Measurements from ENCODE around the gene PRPF18.

PRPF18 gene

GRCh38 chr10:13585195-13585751 is 1.5 kb upstream of the PRPF18 start:
- TF ChIP-seq EZH2phosphoT487 (IDR thresholded peaks at IDR 0.05; ENCODE audit: low read depth) = no peak
- TF ChIP-seq CTCF (IDR thresholded peaks at IDR 0.05; ENCODE audit: low read depth, low read length) = no peak
- Histone ChIP-seq H3K27me3 (ENCODE audit: low read depth, low read length) (0 out of 2 replicates have a peak, but pooled peaks cover 4% of the 10 kb centered on the region), H3K36me3 (replicated peaks; ENCODE audit: low read depth, low read length) (no peaks in the 10 kb centered on the region), H3K9ac (ENCODE audit: low read length) (no peak overlapping the region), H3K4me3 (ENCODE audit: low read length) (no peak overlapping the region), H4K20me1 (ENCODE audit: insufficient read depth, low read length) (no peaks in the 10 kb centered on the region), H3K27ac (ENCODE audit: low read length) (no peak overlapping the region), H3K79me2 (ENCODE audit: low read length) (peaks cover 15% of the 10 kb centered on the region), H2AFZ (ENCODE audit: low read depth, low read length) (no peak overlapping the region), H3K4me2 (ENCODE audit: low read length) (no peak overlapping the region), H3K4me1 (ENCODE audit: low read length) (peaks cover 9% of the 10 kb centered on the region), H3K9me3 (ENCODE audit: insufficient read depth, low read length) (no peaks in the 10 kb centered on the region)

GRCh38 chr10:13585943-13586342 is 822 bp upstream of the PRPF18 start:
- peak overlapping the region; percentile 82 for H3K4me2 ChIP-seq (ENCODE audit: low read length)

GRCh38 chr10:13587391-13587790 is 626 bp downstream of the PRPF18 start:
- peaks cover 9% of the 10 kb centered on the region for H3K4me1 ChIP-seq (ENCODE audit: low read length)
- no peak for TF ChIP-seq CTCF (IDR thresholded peaks at IDR 0.05; ENCODE audit: low read depth, low read length)
- TF ChIP-seq EZH2phosphoT487 (IDR thresholded peaks at IDR 0.05; ENCODE audit: low read depth) = no peak
- H2AFZ ChIP-seq (ENCODE audit: low read depth, low read length) = no peak overlapping the region
- H3K79me2 ChIP-seq (ENCODE audit: low read length) = peaks cover 15% of the 10 kb centered on the region
- no peaks in the 10 kb centered on the region for H4K20me1 ChIP-seq (ENCODE audit: insufficient read depth, low read length)
- H3K4me3 ChIP-seq (ENCODE audit: low read length) = peak overlapping the region; percentile 98
- H3K9me3 ChIP-seq (ENCODE audit: insufficient read depth, low read length) = no peaks in the 10 kb centered on the region
- H3K27ac ChIP-seq (ENCODE audit: low read length) = no peak overlapping the region
- peak overlapping the region; percentile 92 for H3K4me2 ChIP-seq (ENCODE audit: low read length)
- H3K36me3 ChIP-seq (replicated peaks; ENCODE audit: low read depth, low read length) = no peaks in the 10 kb centered on the region
- 0 out of 2 replicates have a peak, but pooled peaks cover 4% of the 10 kb centered on the region for H3K27me3 ChIP-seq (ENCODE audit: low read depth, low read length)
- H3K9ac ChIP-seq (ENCODE audit: low read length) = peak overlapping the region; percentile 70

More at GRCh38 chr10:13585943-13586342, 822 bp upstream of the PRPF18 start:
- H4K20me1 ChIP-seq (ENCODE audit: insufficient read depth, low read length) = no peaks in the 10 kb centered on the region
- H3K36me3 ChIP-seq (replicated peaks; ENCODE audit: low read depth, low read length) = no peaks in the 10 kb centered on the region
- no peaks in the 10 kb centered on the region for H3K9me3 ChIP-seq (ENCODE audit: insufficient read depth, low read length)
- no peak for TF ChIP-seq CTCF (IDR thresholded peaks at IDR 0.05; ENCODE audit: low read depth, low read length)
- TF ChIP-seq EZH2phosphoT487 (IDR thresholded peaks at IDR 0.05; ENCODE audit: low read depth) = no peak
- peak overlapping the region; percentile 99; the same call in 1 of the 2 replicates for H2AFZ ChIP-seq (ENCODE audit: low read depth, low read length)
- H3K4me1 ChIP-seq (ENCODE audit: low read length) = peaks cover 9% of the 10 kb centered on the region
- peaks cover 15% of the 10 kb centered on the region for H3K79me2 ChIP-seq (ENCODE audit: low read length)
- 0 out of 2 replicates have a peak, but pooled peaks cover 4% of the 10 kb centered on the region for H3K27me3 ChIP-seq (ENCODE audit: low read depth, low read length)
- H3K9ac ChIP-seq (ENCODE audit: low read length) = no peak overlapping the region
- no peak overlapping the region for H3K4me3 ChIP-seq (ENCODE audit: low read length)
- H3K27ac ChIP-seq (ENCODE audit: low read length) = no peak overlapping the region

GRCh38 chr10:13589316-13589715 is 2.6 kb downstream of the PRPF18 start:
- H4K20me1 ChIP-seq (ENCODE audit: insufficient read depth, low read length) = no peaks in the 10 kb centered on the region
- H2AFZ ChIP-seq (ENCODE audit: low read depth, low read length) = no peak overlapping the region
- no peaks in the 10 kb centered on the region for H3K9me3 ChIP-seq (ENCODE audit: insufficient read depth, low read length)
- H3K4me2 ChIP-seq (ENCODE audit: low read length) = no peak overlapping the region
- no peak overlapping the region for H3K4me3 ChIP-seq (ENCODE audit: low read length)
- no peak overlapping the region for H3K27ac ChIP-seq (ENCODE audit: low read length)
- H3K9ac ChIP-seq (ENCODE audit: low read length) = no peak overlapping the region
- no peaks in the 10 kb centered on the region for H3K27me3 ChIP-seq (ENCODE audit: low read depth, low read length)
- peaks cover 15% of the 10 kb centered on the region for H3K79me2 ChIP-seq (ENCODE audit: low read length)
- TF ChIP-seq CTCF (IDR thresholded peaks at IDR 0.05; ENCODE audit: low read depth, low read length) = no peak
- TF ChIP-seq EZH2phosphoT487 (IDR thresholded peaks at IDR 0.05; ENCODE audit: low read depth) = no peak
- no peaks in the 10 kb centered on the region for H3K36me3 ChIP-seq (replicated peaks; ENCODE audit: low read depth, low read length)
- H3K4me1 ChIP-seq (ENCODE audit: low read length) = peaks cover 9% of the 10 kb centered on the region

Measured in OCI-LY3 (cell line).